ENCODE data around the gene METTL1.

Gene METTL1

GRCh38 chr12:57767305-57767698 lies 4.6 kb downstream of the METTL1 start:
- no peak for DNase-seq

DNA sequence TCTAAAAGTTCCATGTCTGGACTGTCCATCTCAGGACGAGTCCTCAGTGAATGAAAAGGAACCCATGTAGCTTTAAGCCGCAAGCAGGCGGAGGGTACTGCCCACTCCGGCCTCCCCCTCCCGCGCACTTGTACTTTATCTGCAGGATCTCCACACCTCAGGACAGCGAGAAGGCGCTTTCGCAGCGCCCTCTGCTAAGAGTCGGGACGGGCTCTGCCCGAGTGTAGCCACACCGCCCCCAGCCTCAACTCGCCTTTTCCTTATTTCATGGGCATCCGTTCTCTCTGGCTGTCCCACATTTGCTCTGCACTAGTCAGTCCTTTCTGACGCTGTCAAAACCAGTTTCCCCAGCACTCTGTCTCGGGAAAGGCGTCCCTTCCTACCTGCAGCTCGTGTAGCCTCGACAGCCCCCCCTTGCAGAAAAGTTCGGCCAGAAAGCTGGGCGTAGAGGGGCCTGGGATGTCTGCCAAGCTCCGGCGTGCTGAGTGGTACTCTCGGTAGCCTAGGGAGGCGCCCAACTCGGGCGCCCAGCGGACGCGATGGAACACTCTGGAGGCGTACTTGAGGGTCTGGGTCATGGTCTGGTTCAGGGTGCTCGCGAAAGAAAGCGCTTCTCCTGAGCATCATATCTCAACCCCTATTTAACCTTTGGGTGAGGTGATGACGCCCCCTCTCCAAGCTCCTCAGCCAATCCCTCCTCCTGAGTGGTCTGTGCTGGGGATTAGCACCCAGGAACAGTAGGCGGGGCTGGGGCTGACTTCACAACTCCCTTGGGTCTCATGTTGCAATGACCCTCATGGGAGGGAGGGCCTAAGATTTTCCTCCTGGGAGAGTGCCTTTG lies 5.2 kb downstream of the METTL1 start, which contains the start of gene CYP27B1:
Gene CYP27B1, minus strand, starts transcription at position 615 of the 841 bp plus-strand sequence. Its CDS starts 37 bp downstream, at position 578.
- no peak for DNase-seq

DNA sequence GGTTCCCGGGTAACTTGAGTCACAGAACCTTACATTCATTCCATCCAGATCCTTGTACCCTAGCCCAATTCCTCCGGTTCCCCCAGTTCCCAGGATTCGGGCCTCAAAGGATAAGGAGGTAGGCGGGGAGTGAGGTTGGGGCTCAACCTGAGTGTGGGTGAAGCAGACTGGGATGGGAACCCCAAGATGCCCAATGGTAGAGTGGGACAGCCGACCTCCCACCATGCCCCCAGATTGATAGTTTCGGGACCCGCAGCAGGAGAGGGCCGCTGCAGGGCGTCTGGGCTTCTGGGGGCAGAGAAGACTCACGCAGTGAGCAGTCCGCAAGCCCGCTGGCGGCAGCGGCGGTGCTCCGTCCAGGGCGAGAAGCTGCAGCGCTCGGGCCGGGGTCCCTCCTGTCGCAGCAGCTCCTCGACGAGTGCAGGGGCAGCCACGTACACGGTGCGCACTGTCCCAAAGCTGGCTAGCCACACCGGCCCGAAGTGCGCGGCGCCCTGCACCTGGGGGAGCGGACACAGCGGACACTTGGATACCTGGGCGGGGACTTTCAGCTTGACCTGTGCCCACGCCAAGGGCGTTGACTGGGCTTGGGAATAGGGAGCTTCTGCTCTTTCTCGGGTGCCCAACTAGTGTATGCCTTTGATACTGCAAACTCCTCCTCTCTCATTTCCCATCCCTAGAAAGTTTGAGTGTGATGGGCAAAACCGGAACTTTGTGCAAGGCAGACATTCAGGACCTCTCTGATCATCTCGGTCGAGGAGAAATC lies 6.0 kb downstream of the METTL1 start:
- DNase-seq, result no peak

GRCh38 chr12:57765003-57765697 lies 6.8 kb downstream of the METTL1 start:
- DNase-seq, result no peak

DNA sequence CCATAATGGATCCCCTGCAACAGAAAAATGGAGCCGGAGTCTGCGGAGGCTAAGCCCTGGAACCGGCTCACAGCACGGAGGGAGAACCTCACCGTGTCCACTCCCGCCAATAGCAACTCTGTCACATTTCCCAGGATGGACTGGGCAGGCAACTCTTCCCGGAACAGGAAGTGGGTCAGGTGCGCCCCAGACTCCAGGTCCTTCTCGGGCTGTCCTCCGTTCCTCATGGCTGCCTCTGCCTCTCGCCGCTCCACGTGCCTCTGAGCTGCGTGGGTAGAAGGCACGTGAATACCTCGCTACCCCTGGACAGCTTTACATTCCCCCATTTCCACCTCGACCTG lies 7.3 kb downstream of the METTL1 start:
- DNase-seq, result no peak

DNA sequence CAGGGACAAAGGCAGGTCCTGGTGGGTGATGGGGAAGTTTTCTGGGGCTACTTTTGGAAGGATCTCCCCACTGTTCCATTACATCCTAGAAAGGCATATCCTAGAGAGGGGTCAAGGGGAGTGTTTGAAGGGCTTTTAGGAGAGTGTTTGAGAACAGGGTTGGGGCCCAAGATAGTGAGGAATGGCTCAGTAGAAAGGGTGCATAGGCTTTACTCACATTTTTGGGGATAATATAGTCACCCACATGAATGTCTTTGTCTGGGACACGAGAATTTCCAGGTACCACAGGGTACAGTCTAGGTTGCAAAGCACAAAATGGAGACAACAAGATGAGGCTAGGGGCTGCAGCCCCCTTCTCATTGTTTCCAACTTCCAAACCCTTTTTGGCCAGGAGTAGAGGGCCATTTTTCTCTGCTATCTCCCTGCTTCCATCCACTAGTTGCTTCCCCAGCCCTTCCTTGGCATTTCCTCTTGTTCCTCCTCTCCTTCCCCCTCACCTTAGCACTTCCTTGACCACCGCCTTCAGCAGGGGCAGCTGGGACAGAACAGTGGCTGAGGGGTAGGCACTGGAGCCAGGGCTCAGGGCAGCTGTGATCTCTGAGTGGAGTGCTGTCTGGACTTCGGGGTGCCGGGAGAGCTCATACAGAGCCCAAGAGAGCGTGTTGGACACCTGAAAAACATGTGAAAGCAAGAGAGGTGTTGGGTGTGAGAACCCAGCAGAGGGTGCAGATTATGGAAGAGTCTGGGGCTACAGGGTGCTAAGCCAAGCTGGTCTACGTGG lies 7.8 kb downstream of the METTL1 start:
- DNase-seq, result no peak

GRCh38 chr12:57762463-57762862 lies 9.4 kb downstream of the METTL1 start:
- DNase-seq, result no peak

DNA sequence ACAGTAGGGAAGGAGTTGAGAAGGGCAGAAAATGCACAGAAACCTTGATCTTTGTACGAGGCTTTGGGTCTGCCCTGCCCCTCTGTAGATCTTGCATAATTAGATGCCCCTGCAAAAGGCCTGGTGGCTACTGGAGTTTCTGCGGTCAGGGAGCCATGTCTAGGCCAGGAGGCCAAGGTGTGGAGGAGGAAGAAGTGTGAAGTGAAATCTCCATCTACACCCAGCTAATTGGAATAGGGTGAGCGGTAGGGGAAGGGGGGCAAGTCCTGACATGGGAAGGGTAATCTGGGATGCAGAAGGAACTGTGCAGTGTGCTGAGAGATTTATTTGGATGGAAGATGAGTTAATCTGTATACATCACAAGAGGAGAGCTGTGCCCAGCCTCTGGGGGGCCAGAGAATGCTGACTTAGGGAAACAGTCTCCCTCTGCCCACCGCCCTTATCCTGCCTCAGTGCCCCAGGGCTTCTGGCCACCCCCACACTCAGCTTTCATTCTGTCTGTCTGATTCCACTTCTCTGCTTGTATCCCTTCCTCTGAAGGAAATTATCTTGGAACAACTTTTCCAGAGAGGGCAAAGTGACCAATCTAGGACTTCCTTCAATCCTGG lies 10.4 kb downstream of the METTL1 start:
- no peak for DNase-seq

DNA sequence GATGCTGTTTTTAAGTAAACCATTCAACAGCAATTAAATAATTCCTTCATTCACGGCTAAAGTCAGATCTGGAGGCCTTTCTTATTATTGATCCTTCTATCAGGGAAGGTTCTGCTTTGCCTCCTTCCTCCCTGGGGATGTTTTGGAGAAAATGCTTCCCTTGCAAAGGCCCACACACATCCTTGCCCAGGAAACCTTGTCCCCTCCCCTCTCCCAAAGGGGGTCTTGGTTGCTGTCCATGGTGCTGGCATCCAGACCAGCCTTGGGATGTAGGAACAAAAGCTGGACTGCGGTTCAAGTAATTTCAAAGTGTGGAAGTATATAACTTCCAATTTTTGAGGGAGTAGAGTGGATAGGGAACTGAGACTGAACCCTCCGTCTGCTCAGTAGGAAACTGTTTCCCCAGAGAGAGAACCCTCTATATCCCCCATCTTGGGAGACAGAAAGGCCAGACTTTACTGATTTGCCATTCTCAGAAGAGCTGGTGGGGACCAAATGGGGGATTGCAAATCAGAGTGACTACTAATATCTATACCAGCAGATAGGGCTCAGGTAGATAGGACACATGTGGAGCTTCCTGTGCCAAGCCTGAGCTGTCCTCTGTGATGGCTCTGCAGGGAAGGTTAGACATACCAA lies 11.4 kb downstream of the METTL1 start:
- no peak for DNase-seq

DNA sequence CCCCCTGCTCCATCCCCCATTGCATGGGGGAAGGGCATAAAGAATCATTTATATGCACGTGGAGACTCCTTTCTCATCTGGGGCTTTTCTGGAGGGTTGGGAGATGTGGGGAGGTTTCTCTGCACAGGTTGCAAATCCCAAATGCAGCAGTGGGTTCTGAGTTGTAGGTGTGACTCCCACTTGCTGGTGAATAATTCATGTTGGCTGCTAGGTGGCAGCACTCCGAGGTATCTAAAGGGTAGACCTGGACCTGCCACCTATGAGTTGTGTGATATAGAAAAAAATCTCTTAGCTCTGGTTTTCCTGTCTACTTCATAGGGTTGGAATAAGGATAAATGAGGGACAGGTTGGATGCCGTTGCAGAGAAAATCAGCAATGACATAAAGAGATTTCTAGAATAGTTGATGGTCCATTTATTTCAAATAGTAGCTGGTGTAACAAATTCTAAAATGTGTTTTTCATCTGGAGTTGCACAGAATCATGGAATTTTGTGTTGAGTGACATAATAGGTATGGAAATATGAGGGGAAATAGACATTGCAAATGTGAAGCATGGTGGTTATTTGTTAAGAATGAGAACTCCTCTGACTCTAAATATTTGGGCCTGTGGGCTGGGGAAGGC lies 12.4 kb downstream of the METTL1 start:
- no peak for DNase-seq

DNA sequence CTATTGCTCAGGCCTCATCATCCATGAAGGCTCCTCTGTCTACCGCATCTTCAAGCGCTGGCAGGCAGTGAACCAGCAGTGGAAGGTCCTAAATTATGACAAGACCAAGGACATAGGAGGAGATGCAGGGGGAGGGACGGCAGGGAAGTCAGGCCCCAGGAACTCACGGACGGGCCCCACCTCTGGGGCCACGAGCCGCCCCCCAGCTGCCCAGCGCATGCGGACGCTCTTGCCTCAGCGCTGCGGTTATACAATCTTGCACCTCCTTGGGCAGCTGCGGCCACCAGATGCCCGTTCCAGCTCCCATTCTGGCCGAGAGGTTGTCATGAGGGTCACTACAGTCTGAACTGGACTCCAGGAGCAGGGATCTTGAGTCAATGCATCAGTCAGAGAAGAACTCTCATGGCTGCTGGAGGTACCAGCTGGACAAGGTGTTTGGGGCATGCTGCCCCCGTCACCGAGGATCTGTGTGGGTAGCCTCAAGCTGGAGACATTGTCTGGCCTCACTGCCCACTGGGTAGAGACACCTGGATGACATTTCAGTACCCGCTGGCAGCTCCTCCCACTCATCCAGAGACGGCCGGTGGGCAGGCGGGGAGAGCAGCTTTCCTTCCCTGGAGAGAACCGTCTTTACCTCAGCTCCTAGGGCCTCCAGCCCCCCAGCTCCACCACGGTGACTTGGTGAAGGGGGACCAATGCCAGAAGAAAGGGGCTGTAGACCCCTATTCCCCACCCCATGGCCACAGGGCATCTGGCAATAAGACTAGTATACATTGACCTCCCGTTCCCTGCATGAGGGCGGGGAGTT lies 13.1 kb downstream of the METTL1 start:
- DNase-seq, result no peak

DNA sequence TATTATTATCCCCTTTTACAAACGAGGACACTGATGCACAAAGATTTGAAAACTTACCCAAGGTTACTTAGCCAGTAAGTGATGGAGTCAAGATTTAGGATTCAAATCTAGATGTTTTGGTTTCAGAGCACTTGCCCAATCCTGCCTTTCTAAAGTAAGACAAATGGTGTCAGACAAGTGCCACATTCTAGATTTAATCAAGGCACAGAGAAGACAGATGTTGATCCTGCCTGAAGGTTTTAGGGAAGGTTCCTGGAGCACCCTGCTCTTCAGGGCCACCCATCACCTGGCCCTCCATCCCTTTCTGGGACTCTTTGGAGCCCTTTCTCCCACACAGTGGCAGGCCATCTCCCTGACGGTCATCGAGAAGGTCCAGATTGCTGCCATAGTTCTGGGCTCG lies 14.1 kb downstream of the METTL1 start:
- no peak for DNase-seq

GRCh38 chr12:57756406-57757341 lies 15.2 kb downstream of the METTL1 start:
- DNase-seq, result no peak

- DNase-seq, result no peak
Measured at GRCh38 chr12:57755454-57756372, 16.2 kb downstream of the METTL1 start.

GRCh38 chr12:57755194-57755453 lies 16.8 kb downstream of the METTL1 start:
- DNase-seq, result no peak

GRCh38 chr12:57754411-57755193 lies 17.3 kb downstream of the METTL1 start, which contains the start of gene MARCHF9:
MARCHF9 (plus strand) TSS chr12:57755103; CDS start chr12:57755529, 426 bp downstream.
- DNase-seq, result peak; percentile 29

GRCh38 chr12:57753756-57754337 lies 18.1 kb downstream of the METTL1 start:
- no peak for DNase-seq

Data from NCI-H2081 treated with DMSO at 0.1 percent for 48 hours (cell line).